ENCODE data around the gene ANO4.
A peak's percentile ranks its signal among the peaks of the same experiment; 100 is the strongest.
"Not testable (repeated sequence)": the region's sequence is repeated elsewhere in the genome, so short reads cannot be mapped to it uniquely, and the experiment has no call there.

The ANO4 gene

GRCh38 chr12:100875771-100876170 lies 81.2 kb downstream of the ANO4 start:
- no peak for DNase-seq

- no peak for DNase-seq
Observed at GRCh38 chr12:100877776-100878175, 83.2 kb downstream of the ANO4 start.

- DNase-seq: no peak
Observed at GRCh38 chr12:100895192-100895591, 100.6 kb downstream of the ANO4 start.

GRCh38 chr12:100896192-100896591 lies 101.6 kb downstream of the ANO4 start:
- no peak for DNase-seq

- DNase-seq: no peak
Observed at GRCh38 chr12:100897240-100897639, 102.7 kb downstream of the ANO4 start.

- no peak for DNase-seq
Observed at GRCh38 chr12:100899301-100899700, 104.7 kb downstream of the ANO4 start.

GRCh38 chr12:100900808-100901207 lies 106.2 kb downstream of the ANO4 start:
- DNase-seq: no peak

- no peak for DNase-seq
Observed at GRCh38 chr12:100901266-100901665, 106.7 kb downstream of the ANO4 start.

- DNase-seq: no peak
Observed at GRCh38 chr12:100904270-100904669, 109.7 kb downstream of the ANO4 start.

GRCh38 chr12:100908501-100908900 lies 113.9 kb downstream of the ANO4 start:
- DNase-seq: no peak

- no peak for DNase-seq
Observed at GRCh38 chr12:100913872-100914592, 119.5 kb downstream of the ANO4 start.

- DNase-seq: no peak
Observed at GRCh38 chr12:100919116-100919515, 124.5 kb downstream of the ANO4 start.

GRCh38 chr12:100920493-100920892 lies 125.9 kb downstream of the ANO4 start:
- DNase-seq: no peak

GRCh38 chr12:100926669-100927248 lies 132.2 kb downstream of the ANO4 start:
- DNase-seq: peak in 1 of 2 experiments; percentile 24

GRCh38 chr12:100927826-100928225 lies 133.2 kb downstream of the ANO4 start:
- DNase-seq: no peak

GRCh38 chr12:100932571-100932970 lies 138.0 kb downstream of the ANO4 start:
- DNase-seq: no peak

- DNase-seq: not testable (repeated sequence)
Observed at GRCh38 chr12:100933531-100933930, 139.0 kb downstream of the ANO4 start.

- DNase-seq: no peak
Observed at GRCh38 chr12:100935929-100936328, 141.4 kb downstream of the ANO4 start.

- no peak for DNase-seq
Observed at GRCh38 chr12:100936661-100937060, 142.1 kb downstream of the ANO4 start.

- no peak for DNase-seq
Observed at GRCh38 chr12:100940503-100940902, 145.9 kb downstream of the ANO4 start.

GRCh38 chr12:100942984-100943749 lies 148.6 kb downstream of the ANO4 start:
- no peak for DNase-seq

GRCh38 chr12:100951756-100952155 lies 157.2 kb downstream of the ANO4 start:
- no peak for DNase-seq

- DNase-seq: no peak
Observed at GRCh38 chr12:100953217-100953616, 158.6 kb downstream of the ANO4 start.

GRCh38 chr12:100953677-100954076 lies 159.1 kb downstream of the ANO4 start:
- DNase-seq: no peak

Data from NCI-H446 (cell line).